Measurements from ENCODE around the gene GREB1. TPM values are rescaled to one million over a fixed set of nuclear protein-coding genes. Genes with fewer than 3 reads are reported as not detected.

The GREB1 gene
- polyA plus RNA-seq, 1 experiment: 0.12 TPM

- ChIA-PET POLR2A (no interaction called here), CTCF (no interaction called here)
- no peak for DNase-seq (ENCODE audit: low read depth, low spot score)
- Histone ChIP-seq H3K27ac (ENCODE audit: low read depth, low read length) (no peak overlapping the region), H3K4me3 (ENCODE audit: low read depth, low read length) (no peak overlapping the region), H3K9me3 (ENCODE audit: control insufficient read depth, insufficient read depth, low read length) (no peaks in the 10 kb centered on the region; the same call in 1 of the 2 replicates), H3K27me3 (ENCODE audit: control insufficient read depth, insufficient read depth, low read length) (peaks cover 30% of the 10 kb centered on the region)
- no peak for TF ChIP-seq CTCF (IDR thresholded peaks at IDR 0.05; ENCODE audit: low read depth, low read length)
Measured at GRCh38 chr2:11652553-11652952, 118.7 kb downstream of the GREB1 start.

GRCh38 chr2:11655495-11655894 is 121.7 kb downstream of the GREB1 start:
- TF ChIP-seq CTCF (IDR thresholded peaks at IDR 0.05; ENCODE audit: low read depth, low read length): no peak
- H3K27me3 ChIP-seq (ENCODE audit: control insufficient read depth, insufficient read depth, low read length): peaks cover 45% of the 10 kb centered on the region
- ChIA-PET POLR2A (no interaction called here), CTCF (no interaction called here)
- no peak overlapping the region for H3K4me3 ChIP-seq (ENCODE audit: low read depth, low read length)
- no peak for DNase-seq (ENCODE audit: low read depth, low spot score)
- peaks cover 7% of the 10 kb centered on the region for H3K9me3 ChIP-seq (ENCODE audit: control insufficient read depth, insufficient read depth, low read length)
- H3K27ac ChIP-seq (ENCODE audit: low read depth, low read length): no peak overlapping the region

GRCh38 chr2:11656252-11656651 is 122.4 kb downstream of the GREB1 start:
- CTCF ChIA-PET: interaction anchor here (1.3 kb wide), 1 partner anchor 37 kb away, joined by 4 read pairs; no protein-coding TSS in a partner anchor

GRCh38 chr2:11656671-11657101 is 122.8 kb downstream of the GREB1 start:
- Histone ChIP-seq H3K4me3 (ENCODE audit: low read depth, low read length) (no peak overlapping the region), H3K27ac (ENCODE audit: low read depth, low read length) (no peak overlapping the region), H3K27me3 (ENCODE audit: control insufficient read depth, insufficient read depth, low read length) (peaks cover 42% of the 10 kb centered on the region), H3K9me3 (ENCODE audit: control insufficient read depth, insufficient read depth, low read length) (peaks cover 8% of the 10 kb centered on the region)
- ChIA-PET CTCF (interaction anchor here (1.3 kb wide), 1 partner anchor 37 kb away, joined by 4 read pairs; no protein-coding TSS in a partner anchor), POLR2A (no interaction called here)
- TF ChIP-seq CTCF (IDR thresholded peaks at IDR 0.05; ENCODE audit: low read depth, low read length): no peak
- no peak for DNase-seq (ENCODE audit: low read depth, low spot score)

More at GRCh38 chr2:11656252-11656651, 122.4 kb downstream of the GREB1 start:
- DNase-seq (ENCODE audit: low read depth, low spot score): no peak
- POLR2A ChIA-PET: no interaction called here
- Histone ChIP-seq H3K4me3 (ENCODE audit: low read depth, low read length) (no peak overlapping the region), H3K27ac (ENCODE audit: low read depth, low read length) (no peak overlapping the region), H3K27me3 (ENCODE audit: control insufficient read depth, insufficient read depth, low read length) (peaks cover 45% of the 10 kb centered on the region), H3K9me3 (ENCODE audit: control insufficient read depth, insufficient read depth, low read length) (peaks cover 7% of the 10 kb centered on the region)
- no peak for TF ChIP-seq CTCF (IDR thresholded peaks at IDR 0.05; ENCODE audit: low read depth, low read length)

- peaks cover 13% of the 10 kb centered on the region for H3K9me3 ChIP-seq (ENCODE audit: control insufficient read depth, insufficient read depth, low read length)
- no peak for TF ChIP-seq CTCF (IDR thresholded peaks at IDR 0.05; ENCODE audit: low read depth, low read length)
- H3K4me3 ChIP-seq (ENCODE audit: low read depth, low read length): no peak overlapping the region
- ChIA-PET CTCF (interaction anchor here (1.3 kb wide), 1 partner anchor 36 kb away, joined by 4 read pairs; no protein-coding TSS in a partner anchor), POLR2A (no interaction called here)
- no peak overlapping the region for H3K27ac ChIP-seq (ENCODE audit: low read depth, low read length)
- no peak for DNase-seq (ENCODE audit: low read depth, low spot score)
- H3K27me3 ChIP-seq (ENCODE audit: control insufficient read depth, insufficient read depth, low read length): peaks cover 44% of the 10 kb centered on the region
Measured at GRCh38 chr2:11657195-11657594, 123.3 kb downstream of the GREB1 start.
